NCI-H2196 (cell line): ENCODE data around the gene TJP3.
"Not testable (repeated sequence)": the region's sequence is repeated elsewhere in the genome, so short reads cannot be mapped to it uniquely, and the experiment has no call there.

Source experiments
- DNase-seq: peaks from one replicate; lab custom pipeline; 2025; ENCODE audit not compliant: unreplicated experiment; lab: John Stamatoyannopoulos, UW

Gene TJP3

GRCh38 chr19:3738477-3739220 lies 30.5 kb downstream of the TJP3 start:
- no peak for DNase-seq

GRCh38 chr19:3740431-3740830 lies 32.2 kb downstream of the TJP3 start:
- DNase-seq: no peak

DNA sequence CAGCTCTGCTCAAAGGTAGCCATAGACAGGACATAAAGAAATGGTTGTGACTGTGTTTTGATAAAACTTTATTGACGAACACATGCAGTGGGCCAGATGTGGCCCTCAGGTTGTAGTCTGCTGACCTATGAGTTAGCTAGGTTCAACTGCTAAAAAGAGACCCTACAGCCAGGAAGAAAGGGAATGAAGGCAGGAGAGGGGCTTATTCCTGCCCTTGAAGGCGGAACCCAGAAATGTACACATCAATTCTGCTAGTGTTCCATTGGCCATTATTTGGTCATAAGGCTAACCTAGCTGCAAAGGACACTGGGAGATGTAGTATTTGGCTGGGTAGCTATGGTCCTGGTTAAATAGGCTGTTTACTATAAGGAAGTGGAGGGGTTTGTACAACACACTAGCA lies 35.3 kb downstream of the TJP3 start:
- peak; percentile 11 for DNase-seq

DNA sequence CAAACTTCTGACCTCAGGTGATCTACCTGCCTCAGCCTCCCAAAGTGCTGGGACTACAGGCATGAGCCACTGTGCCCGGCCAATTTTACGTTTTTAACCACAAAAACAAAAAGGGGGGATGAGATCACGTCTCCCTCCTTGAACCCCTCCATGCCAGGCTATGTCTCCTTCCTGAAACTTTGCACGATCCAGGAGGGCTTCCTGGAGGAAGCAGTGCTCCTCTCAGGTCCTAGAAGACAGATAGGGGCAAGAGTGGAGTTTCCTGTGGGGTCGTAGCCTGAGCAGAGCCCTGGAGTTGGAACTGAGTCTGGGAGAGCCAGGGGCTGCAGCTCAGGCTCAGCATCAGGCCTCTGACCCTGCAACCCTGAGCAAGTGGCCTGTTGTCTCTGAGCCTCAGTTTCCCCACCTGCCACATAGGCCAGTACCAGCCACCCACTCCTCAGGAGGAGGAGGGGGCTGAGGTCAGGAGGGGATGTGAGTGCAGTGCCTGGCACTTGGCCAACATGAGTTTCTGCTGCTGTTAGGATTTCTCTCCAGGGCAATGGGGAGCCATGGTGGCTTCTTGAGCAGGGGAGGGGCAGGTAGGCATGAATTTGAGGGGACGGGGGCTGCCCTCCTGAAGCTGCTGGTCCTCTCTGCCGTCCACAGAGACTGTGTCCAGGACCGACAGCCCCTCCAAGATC lies 37.3 kb downstream of the TJP3 start:
- no peak for DNase-seq

DNA sequence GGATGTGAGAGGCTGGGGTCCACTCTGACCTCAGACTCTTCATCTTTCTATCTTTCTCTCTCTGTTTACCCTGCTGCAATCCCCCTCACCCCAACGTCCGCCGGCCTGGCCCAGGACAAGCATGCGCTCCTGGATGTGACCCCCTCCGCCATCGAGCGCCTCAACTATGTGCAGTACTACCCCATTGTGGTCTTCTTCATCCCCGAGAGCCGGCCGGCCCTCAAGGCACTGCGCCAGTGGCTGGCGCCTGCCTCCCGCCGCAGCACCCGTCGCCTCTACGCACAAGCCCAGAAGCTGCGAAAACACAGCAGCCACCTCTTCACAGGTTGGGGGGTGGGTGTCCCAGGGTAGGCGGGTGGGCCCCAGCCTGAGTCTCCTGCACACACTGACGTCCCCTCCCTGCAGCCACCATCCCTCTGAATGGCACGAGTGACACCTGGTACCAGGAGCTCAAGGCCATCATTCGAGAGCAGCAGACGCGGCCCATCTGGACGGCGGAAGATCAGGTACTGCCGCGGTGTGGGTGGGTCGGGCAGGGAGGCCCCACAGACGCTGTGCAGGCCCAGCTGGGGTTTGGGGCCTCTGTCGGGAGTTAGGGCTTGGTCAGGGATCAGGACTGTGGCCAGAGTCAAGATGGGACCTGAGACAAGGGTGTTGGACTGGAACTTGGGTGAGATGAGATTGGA lies 38.3 kb downstream of the TJP3 start:
- DNase-seq: no peak

DNA sequence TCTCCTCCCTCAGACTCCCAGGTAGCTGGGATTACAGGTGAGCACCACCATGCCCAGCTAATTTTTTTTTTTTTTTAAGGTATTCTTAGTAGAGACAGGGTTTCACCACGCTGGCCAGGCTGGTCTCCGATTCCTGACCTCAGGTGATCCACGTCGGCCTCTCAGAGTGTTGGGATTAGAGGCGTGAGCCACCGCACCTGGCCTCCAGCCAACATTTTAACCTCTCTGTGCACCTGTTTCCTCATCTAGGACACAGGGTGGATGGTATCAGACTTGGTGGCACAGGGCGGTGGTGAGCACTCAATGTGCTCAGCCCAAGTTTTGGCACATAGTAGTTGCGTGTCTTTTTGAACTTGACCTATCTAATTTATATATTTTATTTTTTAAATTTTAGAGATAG lies 40.8 kb downstream of the TJP3 start:
- peak; percentile 37 for DNase-seq

- DNase-seq: no peak
These were observed 42.0 kb downstream of the TJP3 start for GRCh38 chr19:3750211-3750610.

DNA sequence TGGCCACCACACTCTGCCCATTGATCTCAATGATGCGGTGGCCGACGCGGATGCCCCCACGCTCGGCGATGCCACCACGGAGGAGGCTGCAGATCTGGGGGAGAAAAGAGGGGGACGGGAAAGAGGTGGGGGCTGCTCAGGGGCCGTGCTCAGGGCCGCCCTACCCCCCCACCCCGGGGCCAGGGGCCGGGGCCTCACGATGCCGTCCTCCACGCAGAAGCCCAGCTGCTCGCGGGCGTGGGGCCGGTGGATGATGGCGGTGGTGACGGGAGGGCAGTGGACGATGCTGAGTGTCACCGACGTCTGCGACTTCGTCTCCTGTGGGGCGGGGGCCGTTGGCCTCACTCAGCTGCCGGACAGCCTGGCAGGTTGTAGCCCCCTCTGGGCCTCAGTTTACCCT lies 43.1 kb downstream of the TJP3 start:
- no peak for DNase-seq

GRCh38 chr19:3752492-3752891 lies 44.3 kb downstream of the TJP3 start:
- DNase-seq: no peak

GRCh38 chr19:3753631-3754410 lies 45.6 kb downstream of the TJP3 start:
- DNase-seq: no peak

DNA sequence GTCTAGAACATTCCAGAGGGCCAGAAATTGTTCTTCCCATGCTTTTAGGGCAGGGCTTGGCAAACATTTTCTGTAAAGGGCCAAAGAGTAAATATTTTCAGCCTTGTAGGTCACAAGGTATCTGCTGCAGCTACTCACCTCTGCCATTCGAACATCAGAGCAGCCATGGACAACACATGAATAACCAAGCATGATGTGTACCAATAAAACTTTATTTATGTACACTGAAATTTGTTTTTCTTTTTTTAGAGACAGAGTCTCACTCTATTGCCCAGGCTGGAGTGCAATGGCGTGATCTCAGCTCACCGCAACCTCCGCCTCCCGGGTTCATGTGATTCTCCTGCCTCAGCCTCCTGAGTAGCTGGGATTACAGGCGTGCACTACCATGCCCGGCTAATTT lies 49.5 kb downstream of the TJP3 start:
- DNase-seq: not testable (repeated sequence)

- not testable (repeated sequence) for DNase-seq
These were observed 50.1 kb downstream of the TJP3 start for GRCh38 chr19:3758297-3758696.

- no peak for DNase-seq
These were observed 51.5 kb downstream of the TJP3 start for GRCh38 chr19:3759482-3760254.

DNA sequence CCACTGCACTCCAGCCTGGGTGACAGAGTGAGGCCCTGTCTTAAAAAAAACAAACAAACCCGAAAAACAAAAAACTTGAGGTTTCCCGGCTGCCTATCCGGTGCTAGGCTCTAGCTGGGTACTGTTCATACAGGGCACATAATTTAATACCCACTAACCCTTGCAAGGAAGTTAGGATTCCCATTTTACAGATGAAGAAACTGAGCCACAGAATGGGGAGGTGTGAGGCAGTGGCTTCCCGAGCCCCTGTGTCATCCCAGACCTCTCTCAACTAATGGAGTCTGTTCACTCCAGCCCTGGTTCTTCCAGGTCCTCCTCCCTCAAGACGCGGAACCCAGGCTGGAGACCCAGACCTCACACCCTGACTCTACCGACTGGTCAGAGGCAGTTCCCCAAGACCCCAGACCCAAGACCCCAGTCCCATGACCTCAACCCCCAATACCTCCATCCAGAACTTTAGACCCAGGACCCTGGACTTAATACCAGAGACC lies 52.7 kb downstream of the TJP3 start:
- no peak for DNase-seq

- DNase-seq: peak; percentile 91
These were observed 53.4 kb downstream of the TJP3 start, which contains the start of gene APBA3 for GRCh38 chr19:3761382-3762129. APBA3 (minus strand) TSS chr19:3761692; CDS start chr19:3760264, 1,428 bp downstream.

GRCh38 chr19:3762130-3762473 lies 53.9 kb downstream of the TJP3 start:
- no peak for DNase-seq

DNA sequence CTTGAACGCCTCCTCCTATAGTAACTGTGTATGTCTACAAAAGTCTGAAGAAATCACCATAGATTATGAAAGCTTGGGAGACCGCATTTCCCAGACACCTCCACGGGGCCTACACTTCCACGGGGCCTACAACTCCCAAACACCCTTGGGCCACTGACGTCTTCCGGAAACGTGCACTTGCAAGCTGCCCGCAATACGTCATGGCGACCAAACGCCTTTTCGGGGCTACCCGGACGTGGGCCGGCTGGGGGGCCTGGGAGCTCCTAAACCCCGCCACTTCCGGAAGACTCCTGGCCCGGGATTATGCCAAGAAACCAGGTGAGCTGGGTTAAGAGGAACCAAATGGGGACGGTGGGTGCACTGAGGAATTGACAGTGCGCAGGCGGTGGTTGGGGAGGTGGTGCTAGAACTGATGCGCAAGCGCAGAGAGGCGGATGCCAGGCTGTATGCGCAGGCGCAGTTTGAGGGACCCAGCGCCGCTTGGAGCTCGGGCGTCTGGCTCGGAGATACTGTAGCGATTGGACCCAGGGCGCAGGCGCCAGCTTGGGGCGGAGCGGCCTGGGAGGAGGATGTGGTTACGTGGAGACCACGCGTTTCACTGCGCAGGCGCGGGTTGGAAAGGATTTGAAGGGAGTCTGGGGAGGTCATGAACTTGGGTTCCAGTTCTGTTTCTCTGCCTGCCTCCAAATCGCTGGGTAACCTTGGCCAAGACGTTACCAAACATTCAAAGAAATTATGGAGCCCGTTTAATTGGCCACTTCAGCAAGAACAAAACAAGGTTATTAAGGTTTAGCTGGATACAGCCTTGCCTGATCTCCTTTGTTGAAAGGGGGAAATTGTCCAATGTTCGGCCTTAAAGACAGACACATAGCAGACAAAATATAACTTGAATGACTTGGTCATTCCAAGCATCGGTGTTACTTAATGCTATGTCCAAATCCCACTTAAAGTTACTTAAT lies 54.6 kb downstream of the TJP3 start, which contains the start of gene MRPL54:
MRPL54 (plus strand) TSS at position 182 of the 959 bp plus-strand sequence; CDS start at position 201, 19 bp downstream.
- peak; percentile 100 for DNase-seq

GRCh38 chr19:3765121-3765520 lies 56.9 kb downstream of the TJP3 start:
- DNase-seq: no peak
